Activated T-cell treated with anti-CD3 and anti-CD28 coated beads for 24 hours (primary cell): Measurements from ENCODE around the gene SEMA4D.

Source experiments
- DNase-seq: peaks from one replicate; pipeline ENCODE4 v3.0.0-alpha.2; 2020; ENCODE audit warnings: low read depth

The SEMA4D gene

GRCh38 chr9:89500008-89500407, 2.1 kb upstream of the SEMA4D start:
- DNase-seq: no peak

GRCh38 chr9:89498852-89499480, 1.1 kb upstream of the SEMA4D start:
- no peak for DNase-seq

GRCh38 chr9:89497257-89497963, 503 bp downstream of the SEMA4D start:
- no peak for DNase-seq

- DNase-seq: no peak
Measured at GRCh38 chr9:89496645-89497256, 1.2 kb downstream of the SEMA4D start.

- DNase-seq: no peak
Measured at GRCh38 chr9:89495824-89496560, 1.9 kb downstream of the SEMA4D start.

GRCh38 chr9:89494199-89494598, 3.7 kb downstream of the SEMA4D start:
- no peak for DNase-seq

GRCh38 chr9:89493671-89494070, 4.2 kb downstream of the SEMA4D start:
- no peak for DNase-seq

- DNase-seq: no peak
Measured at GRCh38 chr9:89493181-89493580, 4.7 kb downstream of the SEMA4D start.

- DNase-seq: no peak
Measured at GRCh38 chr9:89492586-89492985, 5.3 kb downstream of the SEMA4D start.

- no peak for DNase-seq
Measured at GRCh38 chr9:89491694-89492093, 6.2 kb downstream of the SEMA4D start.

GRCh38 chr9:89489548-89490530, 8.1 kb downstream of the SEMA4D start:
- DNase-seq: no peak

GRCh38 chr9:89488936-89489335, 9.0 kb downstream of the SEMA4D start:
- DNase-seq: no peak

- DNase-seq: no peak
Measured at GRCh38 chr9:89488131-89488530, 9.8 kb downstream of the SEMA4D start.

GRCh38 chr9:89486681-89487080, 11.2 kb downstream of the SEMA4D start:
- no peak for DNase-seq

- no peak for DNase-seq
Measured at GRCh38 chr9:89484475-89485404, 13.2 kb downstream of the SEMA4D start.

GRCh38 chr9:89483592-89484474, 14.1 kb downstream of the SEMA4D start:
- DNase-seq: no peak

- DNase-seq: no peak
Measured at GRCh38 chr9:89482901-89483361, 15.0 kb downstream of the SEMA4D start.

GRCh38 chr9:89482056-89482851, 15.7 kb downstream of the SEMA4D start:
- no peak for DNase-seq
